Endothelial cell of umbilical vein (primary cell): Measurements from ENCODE around the gene NACA2. TPM values are rescaled to one million over a fixed set of nuclear protein-coding genes. Genes with fewer than 3 reads are reported as not detected.

Source experiments
- BruUV-seq: library from RNA; stranded (reverse); fragments of 400-500 nt; replicated peaks from 2 replicates; lab custom pipeline; 2021; lab: Mats Ljungman, UMichigan
- CTCF ChIA-PET: fragments of 300-600, 350-600 bp; sonication (Branson Sonifier 250); formaldehyde crosslinking; loops from one replicate; lab custom pipeline; 2021; ENCODE audit warnings: antibody characterized with exemption, inconsistent platforms; lab: Charles Lee
- POLR2A ChIA-PET: fragments of 300-600, 350-600 bp; sonication (Branson Sonifier 250); formaldehyde crosslinking; loops from one replicate; lab custom pipeline; 2021; ENCODE audit warnings: antibody characterized with exemption, inconsistent platforms; lab: Charles Lee
- DNase-seq: peaks from one replicate; pipeline ENCODE4 v3.0.0-alpha.2; 2011; ENCODE audit warnings: low read depth, low spot score
- FAIRE-seq: peaks from 2 replicates; lab custom pipeline; 2011; peaks lifted over from hg19 to GRCh38; lab: Jason Lieb, UNC
- H2AFZ ChIP-seq: 2 replicates; pipeline ENCODE4 v1.6.0; 2012; ENCODE audit warnings: low read depth, low read length, control low read depth, inconsistent platforms
- H3K27ac ChIP-seq: 2 replicates; pipeline ENCODE4 v1.5.1; 2011; ENCODE audit warnings: low read depth, mild to moderate bottlenecking, control low read depth, low read length, moderate library complexity; ENCODE audit not compliant: insufficient read depth
- H3K27me3 ChIP-seq, 2 experiments: 2 replicates each; pipeline versions ENCODE4 v1.6.0 to v1.6.1; 2011; ENCODE audit warnings: low read length in 2 of 2, mixed read lengths in 1 of 2; ENCODE audit not compliant: control insufficient read depth in 2 of 2, insufficient read depth in 2 of 2
- H3K36me3 ChIP-seq, 2 experiments: 2 replicates in 1 of 2; 3 replicates in 1 of 2; pipeline ENCODE4 v1.5.1; 2011; ENCODE audit warnings: low read length in 2 of 2, mild to moderate bottlenecking in 1 of 2, moderate library complexity in 1 of 2; ENCODE audit not compliant: control insufficient read depth in 2 of 2, insufficient read depth in 2 of 2; ENCODE audit errors: extremely low read depth in 1 of 2
- H3K4me1 ChIP-seq: 3 replicates; pipeline ENCODE4 v1.5.1; 2011; ENCODE audit warnings: mild to moderate bottlenecking, low read length; ENCODE audit not compliant: control insufficient read depth, insufficient read depth; ENCODE audit errors: extremely low read depth
- H3K4me2 ChIP-seq: 2 replicates; pipeline ENCODE4 v1.6.1; 2011; ENCODE audit warnings: low read length, control low read depth, mixed read lengths; ENCODE audit not compliant: insufficient read depth
- H3K4me3 ChIP-seq, 3 experiments: fragments of 200-600 bp in 1 of 3; sonication (generic), shearing (Covaris generic) in 1 of 3; replicated peaks in 1 of 3; 2 replicates each; pipeline ENCODE4 v1.5.1; 2011 to 2016; ENCODE audit warnings: control low read depth in 3 of 3, low read length in 3 of 3, mild to moderate bottlenecking in 2 of 3, inconsistent platforms in 1 of 3, low read depth in 1 of 3, moderate library complexity in 1 of 3; ENCODE audit not compliant: insufficient read depth in 1 of 3
- H3K79me2 ChIP-seq: 2 replicates; pipeline ENCODE4 v1.6.0; 2012; ENCODE audit warnings: low read length, inconsistent platforms; ENCODE audit not compliant: control insufficient read depth, insufficient read depth
- H3K9ac ChIP-seq: replicated peaks from 2 replicates; pipeline ENCODE3; 2011; ENCODE audit warnings: low read length, control low read depth; ENCODE audit not compliant: insufficient read depth; ENCODE audit errors: extremely low read depth
- H3K9me1 ChIP-seq: replicated peaks from 3 replicates; pipeline ENCODE4 v1.6.0; 2011; ENCODE audit warnings: mild to moderate bottlenecking, low read length; ENCODE audit not compliant: control insufficient read depth, insufficient read depth; ENCODE audit errors: extremely low read depth
- H3K9me3 ChIP-seq: replicated peaks from 2 replicates; pipeline ENCODE4 v1.5.1; 2012; ENCODE audit warnings: low read length, inconsistent platforms; ENCODE audit not compliant: control insufficient read depth, insufficient read depth
- H4K20me1 ChIP-seq: replicated peaks from 2 replicates; pipeline ENCODE3; 2011; ENCODE audit warnings: mild to moderate bottlenecking, low read length; ENCODE audit not compliant: control insufficient read depth, insufficient read depth; ENCODE audit errors: extremely low read depth
- EZH2 ChIP-seq: IDR thresholded peaks from 2 replicates; pipeline ENCODE4 v1.6.1; 2012; ENCODE audit warnings: borderline replicate concordance, low read depth, mild to moderate bottlenecking, moderate library complexity, low read length, inconsistent platforms; ENCODE audit not compliant: severe bottlenecking
- FOS ChIP-seq: IDR thresholded peaks from 2 replicates; pipeline ENCODE4 v1.6.1; 2011; ENCODE audit warnings: mild to moderate bottlenecking, low read length, moderate library complexity, borderline replicate concordance; ENCODE audit not compliant: insufficient read depth
- GATA2 ChIP-seq: IDR thresholded peaks from 2 replicates; pipeline ENCODE4 v1.7.0; 2011; ENCODE audit warnings: low read depth, mild to moderate bottlenecking, moderate library complexity, mixed read lengths, low read length; ENCODE audit not compliant: insufficient read length, insufficient read depth
- JUN ChIP-seq: IDR thresholded peaks from 2 replicates; pipeline ENCODE4 v1.6.1; 2011; ENCODE audit warnings: borderline replicate concordance, low read depth; ENCODE audit not compliant: insufficient read length, insufficient read depth
- MYC ChIP-seq: IDR thresholded peaks from one replicate; pipeline ENCODE4 v1.6.1; 2011; ENCODE audit warnings: mild to moderate bottlenecking, low read depth, low read length
- POLR2A ChIP-seq: IDR thresholded peaks from 2 replicates; pipeline ENCODE4 v1.6.1; 2012; ENCODE audit warnings: low read depth, mild to moderate bottlenecking, control low read depth, low read length
- POLR2AphosphoS5 ChIP-seq: IDR thresholded peaks from 2 replicates; pipeline ENCODE4 v1.6.1; 2012; ENCODE audit warnings: low read depth, mild to moderate bottlenecking, control low read depth, low read length, moderate library complexity; ENCODE audit not compliant: insufficient read depth
- dilution Hi-C: fragments of 300-500 bp; cut with MboI; formaldehyde crosslinking; loops from one replicate; pipeline ENCODE4 v1.15.0; 2019; ENCODE audit warnings: low sequenced_read_pairs; ENCODE audit not compliant: extremely low pct_ligation_motif_present
- intact Hi-C: fragments of 100-400 bp; cut with micrococcal nuclease; formaldehyde crosslinking; loops from one replicate; pipeline ENCODE4 v1.10.0; 2022
- polyA plus RNA-seq, 4 experiments: library from polyadenylated mRNA; depleted of rRNA in 3 of 4; stranded (reverse) in 3 of 4; unstranded in 1 of 4; fragments of >200 nt; gene quantifications; 2 replicates each; pipeline versions ENCODE4 v1.2.1 to v1.2.3, GENCODE V29; 2011 to 2012; ENCODE audit warnings: missing spikeins in 1 of 4
- total RNA-seq: library from RNA; stranded (reverse); gene quantifications from 2 replicates; pipeline ENCODE4 v1.2.3, GENCODE V29; 2021
- TF ChIP-seq, protein P1 (sequence below): IDR thresholded peaks from 2 replicates; pipeline ENCODE4 v1.6.1; 2011; ENCODE audit not compliant: insufficient read depth, insufficient read length
- TF ChIP-seq, protein P2 (sequence below), 2 donors: IDR thresholded peaks; 1 replicate in 1 of 2; 2 replicates in 1 of 2; pipeline ENCODE4 v1.5.1; 2011; ENCODE audit warnings: low read length in 2 of 2, mild to moderate bottlenecking in 2 of 2, moderate library complexity in 2 of 2, control low read depth in 1 of 2, inconsistent platforms in 1 of 2, low read depth in 1 of 2; ENCODE audit not compliant: insufficient read depth in 1 of 2; ENCODE audit errors: extremely low read depth in 1 of 2

NACA2 gene
- total and polyA plus RNA-seq, 2 donors (not counting 3 experiments of a cell fraction or from before 2014, with no cell fraction given) = not detected

DNA sequence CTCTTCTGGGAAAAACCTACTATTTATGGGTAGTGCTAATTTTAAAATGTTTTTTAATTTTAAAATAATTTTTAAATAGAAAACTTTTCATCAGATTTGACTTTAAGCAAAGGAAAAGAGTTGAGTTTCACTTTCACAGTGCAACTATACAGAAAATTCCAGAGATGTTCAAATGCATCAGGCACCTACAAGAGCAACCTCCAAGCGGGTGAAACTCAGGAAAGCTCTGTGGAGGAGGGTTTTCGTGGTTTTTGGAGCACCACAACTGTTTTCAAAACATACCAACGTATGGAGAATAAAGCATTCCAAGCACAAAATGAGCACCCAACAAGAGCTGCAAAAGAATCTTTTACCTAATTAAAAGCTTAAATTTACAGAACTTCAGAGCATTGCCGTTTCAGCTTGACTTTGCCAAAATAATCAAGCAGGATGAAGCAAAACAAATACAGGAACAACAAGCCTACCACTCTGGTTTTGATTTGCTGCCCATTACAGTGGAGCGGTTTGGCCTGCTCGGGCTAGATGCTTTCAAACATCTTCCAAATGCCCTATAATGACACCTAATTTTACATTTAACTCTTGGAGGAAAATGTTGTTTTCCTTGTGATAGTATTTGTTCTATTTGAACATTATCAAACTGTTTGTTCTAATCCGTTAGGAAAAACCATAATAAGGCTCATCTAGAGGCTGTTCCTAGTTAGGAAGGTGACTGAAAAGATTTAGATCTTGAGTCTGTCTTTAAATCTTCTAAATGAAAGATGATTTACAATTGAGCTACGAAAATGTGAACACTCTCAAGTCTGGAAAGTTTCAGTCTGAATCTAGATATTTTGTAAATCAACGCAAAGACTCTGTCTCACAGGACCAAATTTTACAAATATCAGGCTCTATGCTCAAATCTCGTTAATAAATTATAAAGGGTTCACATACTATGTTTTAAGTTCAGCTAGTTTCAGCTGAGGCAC lies 34.5 kb downstream of the NACA2 start:
- no peaks in the 10 kb centered on the region for H3K4me1 ChIP-seq
- no peaks in the 10 kb centered on the region for H4K20me1 ChIP-seq
- H3K9me3 ChIP-seq = no peaks in the 10 kb centered on the region
- H3K79me2 ChIP-seq = no peaks in the 10 kb centered on the region
- TF ChIP-seq MYC (no peak), FOS (no peak), EZH2 (no peak), GATA2 (no peak), POLR2A (no peak), POLR2AphosphoS5 (no peak), JUN (no peak)
- TF ChIP-seq, protein P1, sequence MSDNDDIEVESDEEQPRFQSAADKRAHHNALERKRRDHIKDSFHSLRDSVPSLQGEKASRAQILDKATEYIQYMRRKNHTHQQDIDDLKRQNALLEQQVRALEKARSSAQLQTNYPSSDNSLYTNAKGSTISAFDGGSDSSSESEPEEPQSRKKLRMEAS = no peak
- TF ChIP-seq, protein P2, sequence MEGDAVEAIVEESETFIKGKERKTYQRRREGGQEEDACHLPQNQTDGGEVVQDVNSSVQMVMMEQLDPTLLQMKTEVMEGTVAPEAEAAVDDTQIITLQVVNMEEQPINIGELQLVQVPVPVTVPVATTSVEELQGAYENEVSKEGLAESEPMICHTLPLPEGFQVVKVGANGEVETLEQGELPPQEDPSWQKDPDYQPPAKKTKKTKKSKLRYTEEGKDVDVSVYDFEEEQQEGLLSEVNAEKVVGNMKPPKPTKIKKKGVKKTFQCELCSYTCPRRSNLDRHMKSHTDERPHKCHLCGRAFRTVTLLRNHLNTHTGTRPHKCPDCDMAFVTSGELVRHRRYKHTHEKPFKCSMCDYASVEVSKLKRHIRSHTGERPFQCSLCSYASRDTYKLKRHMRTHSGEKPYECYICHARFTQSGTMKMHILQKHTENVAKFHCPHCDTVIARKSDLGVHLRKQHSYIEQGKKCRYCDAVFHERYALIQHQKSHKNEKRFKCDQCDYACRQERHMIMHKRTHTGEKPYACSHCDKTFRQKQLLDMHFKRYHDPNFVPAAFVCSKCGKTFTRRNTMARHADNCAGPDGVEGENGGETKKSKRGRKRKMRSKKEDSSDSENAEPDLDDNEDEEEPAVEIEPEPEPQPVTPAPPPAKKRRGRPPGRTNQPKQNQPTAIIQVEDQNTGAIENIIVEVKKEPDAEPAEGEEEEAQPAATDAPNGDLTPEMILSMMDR (IDR thresholded peaks at IDR 0.05; ENCODE audit: extremely low read depth in 1 of 2, insufficient read depth in 1 of 2, low read depth in 1 of 2, low read length in 2 of 2) = no peak
- H3K9ac ChIP-seq = no peak overlapping the region
- no peaks in the 10 kb centered on the region for H3K36me3 ChIP-seq
- H3K4me2 ChIP-seq = no peak overlapping the region
- DNase-seq (no peak), FAIRE-seq (no peak)
- dilution Hi-C loops = no loop called here
- ChIA-PET POLR2A (no interaction called here), CTCF (no interaction called here)
- intact Hi-C loops = loop anchor here (2.0 kb wide), 1 partner anchor 48 kb away; no protein-coding TSS in a partner anchor
- H2AFZ ChIP-seq = no peak overlapping the region
- H3K9me1 ChIP-seq = no peaks in the 10 kb centered on the region
- H3K27ac ChIP-seq = no peak overlapping the region
- BruUV-seq = no TSS peak
- H3K27me3 ChIP-seq = peaks cover 8 to 10% of the 10 kb centered on the region in 2 experiments
- no peak overlapping the region for H3K4me3 ChIP-seq
